ENCODE data around the gene IL15RA.

Gene IL15RA

DNA sequence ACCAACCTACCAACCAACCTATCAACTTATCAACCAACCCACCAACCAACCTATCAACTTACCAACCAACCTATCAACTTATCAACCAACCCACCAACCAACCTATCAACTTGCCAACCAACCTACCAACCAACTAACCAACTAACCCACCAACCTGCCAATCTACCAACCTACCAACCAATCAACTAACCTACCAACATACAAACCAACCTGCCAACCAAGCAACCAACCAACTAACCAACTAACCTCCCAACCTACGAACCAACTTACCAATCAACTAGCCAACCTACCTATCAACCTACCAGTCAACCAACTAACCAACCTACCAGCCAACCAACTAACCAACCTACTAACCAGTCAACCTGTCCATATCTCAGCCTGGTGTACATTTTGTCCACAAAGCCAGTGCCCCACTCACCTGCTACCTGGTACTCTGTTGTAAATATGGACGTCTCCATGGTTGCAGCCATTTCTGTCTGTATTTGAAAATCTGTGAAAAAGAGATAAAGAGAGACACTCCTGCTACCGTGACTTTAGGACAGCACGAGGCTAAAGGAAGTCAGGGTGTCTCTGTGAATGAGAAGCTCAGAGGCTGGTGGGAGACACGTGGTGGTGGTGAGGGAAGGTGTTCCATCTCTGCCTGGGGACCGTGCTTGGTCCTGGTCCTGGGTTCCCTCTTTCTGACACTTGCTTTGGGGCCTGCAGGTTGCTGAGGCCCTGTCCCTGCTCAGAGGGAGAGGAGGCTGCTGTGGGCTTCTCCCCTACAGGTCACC lies 41.9 kb upstream of the IL15RA start:
- DNase-seq (no peak), ATAC-seq (ENCODE audit: insufficient read depth, low read depth) (no peak)
- Histone ChIP-seq H3K4me1 (ENCODE audit: insufficient read depth, low read length) (no peaks in the 10 kb centered on the region), H4K20me1 (ENCODE audit: insufficient read depth, low read length) (no peaks in the 10 kb centered on the region), H3K27me3 (ENCODE audit: insufficient read depth, low read length, poor library complexity) (no peaks in the 10 kb centered on the region), H3K4me2 (ENCODE audit: insufficient read depth, low read length) (no peak overlapping the region), H3K79me2 (ENCODE audit: insufficient read depth, low read length) (no peaks in the 10 kb centered on the region), H3K36me3 (ENCODE audit: insufficient read depth, low read length) (no peaks in the 10 kb centered on the region), H3K9ac (ENCODE audit: low read depth, low read length) (no peak overlapping the region), H3K4me3 (ENCODE audit: low read depth in 1 of 2, low read length in 2 of 2) (no peak overlapping the region), H2AFZ (ENCODE audit: low read depth, low read length) (no peak overlapping the region), H3K27ac (ENCODE audit: low read length) (no peak overlapping the region), H3K9me3 (ENCODE audit: insufficient read depth, low read length, severe bottlenecking) (no peaks in the 10 kb centered on the region)
- TF ChIP-seq EZH2 (IDR thresholded peaks at IDR 0.05; ENCODE audit: borderline replicate concordance, low read depth, low read length, severe bottlenecking) = no peak

- Histone ChIP-seq H2AFZ (ENCODE audit: low read depth, low read length) (no peak overlapping the region), H3K9me3 (ENCODE audit: insufficient read depth, low read length, severe bottlenecking) (no peaks in the 10 kb centered on the region), H3K4me3 (ENCODE audit: low read depth in 1 of 2, low read length in 2 of 2) (no peak overlapping the region), H4K20me1 (ENCODE audit: insufficient read depth, low read length) (no peaks in the 10 kb centered on the region), H3K27ac (ENCODE audit: low read length) (no peak overlapping the region), H3K4me2 (ENCODE audit: insufficient read depth, low read length) (no peak overlapping the region), H3K36me3 (ENCODE audit: insufficient read depth, low read length) (no peaks in the 10 kb centered on the region), H3K27me3 (ENCODE audit: insufficient read depth, low read length, poor library complexity) (no peaks in the 10 kb centered on the region), H3K79me2 (ENCODE audit: insufficient read depth, low read length) (no peaks in the 10 kb centered on the region), H3K9ac (ENCODE audit: low read depth, low read length) (no peak overlapping the region), H3K4me1 (ENCODE audit: insufficient read depth, low read length) (no peaks in the 10 kb centered on the region)
- no peak for ATAC-seq (ENCODE audit: insufficient read depth, low read depth)
- no peak for TF ChIP-seq EZH2 (IDR thresholded peaks at IDR 0.05; ENCODE audit: borderline replicate concordance, low read depth, low read length, severe bottlenecking)
- TF ChIP-seq, protein P1, sequence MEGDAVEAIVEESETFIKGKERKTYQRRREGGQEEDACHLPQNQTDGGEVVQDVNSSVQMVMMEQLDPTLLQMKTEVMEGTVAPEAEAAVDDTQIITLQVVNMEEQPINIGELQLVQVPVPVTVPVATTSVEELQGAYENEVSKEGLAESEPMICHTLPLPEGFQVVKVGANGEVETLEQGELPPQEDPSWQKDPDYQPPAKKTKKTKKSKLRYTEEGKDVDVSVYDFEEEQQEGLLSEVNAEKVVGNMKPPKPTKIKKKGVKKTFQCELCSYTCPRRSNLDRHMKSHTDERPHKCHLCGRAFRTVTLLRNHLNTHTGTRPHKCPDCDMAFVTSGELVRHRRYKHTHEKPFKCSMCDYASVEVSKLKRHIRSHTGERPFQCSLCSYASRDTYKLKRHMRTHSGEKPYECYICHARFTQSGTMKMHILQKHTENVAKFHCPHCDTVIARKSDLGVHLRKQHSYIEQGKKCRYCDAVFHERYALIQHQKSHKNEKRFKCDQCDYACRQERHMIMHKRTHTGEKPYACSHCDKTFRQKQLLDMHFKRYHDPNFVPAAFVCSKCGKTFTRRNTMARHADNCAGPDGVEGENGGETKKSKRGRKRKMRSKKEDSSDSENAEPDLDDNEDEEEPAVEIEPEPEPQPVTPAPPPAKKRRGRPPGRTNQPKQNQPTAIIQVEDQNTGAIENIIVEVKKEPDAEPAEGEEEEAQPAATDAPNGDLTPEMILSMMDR (IDR thresholded peaks at IDR 0.05; ENCODE audit: borderline replicate concordance, extremely low read depth, low read length, poor library complexity, severe bottlenecking) = no peak
- no peak for DNase-seq
These were observed 41.1 kb upstream of the IL15RA start for GRCh38 chr10:6018422-6018821.

DNA sequence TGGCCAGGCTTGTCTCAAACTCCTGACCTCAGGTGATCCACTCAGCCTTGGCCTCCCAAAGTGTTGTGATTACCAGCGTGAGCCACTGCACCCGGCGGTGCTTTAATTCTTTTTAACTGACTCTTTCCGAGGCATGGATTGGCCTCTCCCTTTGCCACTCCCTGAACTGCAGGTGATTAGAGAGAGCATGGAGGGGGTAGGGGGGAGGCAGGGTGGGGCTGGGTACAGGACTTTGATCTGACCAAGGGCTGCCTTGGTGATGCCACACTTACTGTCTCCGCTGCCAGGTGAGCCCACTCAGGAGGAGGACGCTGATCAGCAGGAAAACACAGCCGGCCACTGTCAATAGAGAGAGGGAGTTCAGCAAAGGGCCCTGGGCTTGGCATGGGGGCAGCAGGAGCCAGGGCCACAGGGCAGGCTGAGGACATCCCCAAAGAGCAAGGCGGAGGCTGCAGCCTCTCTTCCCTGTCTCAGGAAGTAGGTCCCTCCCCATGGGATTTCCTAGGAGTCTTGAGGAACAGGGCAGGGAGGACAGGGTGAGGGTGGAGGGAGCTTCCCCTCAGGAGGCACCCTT lies 40.5 kb upstream of the IL15RA start:
- ATAC-seq (ENCODE audit: insufficient read depth, low read depth) = no peak

More for the DNA sequence above, 40.5 kb upstream of the IL15RA start:
- Histone ChIP-seq H3K9ac (ENCODE audit: low read depth, low read length) (no peak overlapping the region), H3K4me1 (ENCODE audit: insufficient read depth, low read length) (no peaks in the 10 kb centered on the region), H4K20me1 (ENCODE audit: insufficient read depth, low read length) (no peaks in the 10 kb centered on the region), H3K27ac (ENCODE audit: low read length) (no peak overlapping the region), H2AFZ (ENCODE audit: low read depth, low read length) (no peak overlapping the region), H3K36me3 (ENCODE audit: insufficient read depth, low read length) (no peaks in the 10 kb centered on the region), H3K79me2 (ENCODE audit: insufficient read depth, low read length) (no peaks in the 10 kb centered on the region), H3K27me3 (ENCODE audit: insufficient read depth, low read length, poor library complexity) (no peaks in the 10 kb centered on the region), H3K4me2 (ENCODE audit: insufficient read depth, low read length) (no peak overlapping the region), H3K4me3 (ENCODE audit: low read depth in 1 of 2, low read length in 2 of 2) (no peak overlapping the region), H3K9me3 (ENCODE audit: insufficient read depth, low read length, severe bottlenecking) (no peaks in the 10 kb centered on the region)
- no peak for DNase-seq
- TF ChIP-seq EZH2 (IDR thresholded peaks at IDR 0.05; ENCODE audit: borderline replicate concordance, low read depth, low read length, severe bottlenecking) = no peak
- TF ChIP-seq, protein P1 (IDR thresholded peaks at IDR 0.05; ENCODE audit: borderline replicate concordance, extremely low read depth, low read length, poor library complexity, severe bottlenecking) = no peak
